Activated CD8-positive, alpha-beta memory T cell treated with anti-CD3 and anti-CD28 coated beads for 36 hours (primary cell): Measurements from ENCODE around the gene GAP43. TPM values are rescaled to one million over a fixed set of nuclear protein-coding genes. Genes with fewer than 3 reads are reported as not detected.

Experiments used
- CTCF ChIA-PET: fragments of 350-600 bp; sonication (Branson Sonifier 250); formaldehyde crosslinking; loops from one replicate; lab custom pipeline; 2021; ENCODE audit warnings: antibody characterized with exemption; lab: Charles Lee
- POLR2A ChIA-PET: fragments of 350-600 bp; sonication (Branson Sonifier 250); formaldehyde crosslinking; loops from one replicate; lab custom pipeline; 2021; ENCODE audit warnings: antibody characterized with exemption; lab: Charles Lee
- total RNA-seq, 2 experiments: library from RNA; stranded (reverse); gene quantifications; one replicate each; pipeline ENCODE4 v1.2.3, GENCODE V29; 2021

GAP43 gene
- under 1 TPM in 1 of 2 experiments, not detected in 1; 0.10 TPM for total RNA-seq

GRCh38 chr3:115623044-115623868 lies at the start of gene GAP43:
GAP43 (plus strand) TSS chr3:115623510; CDS start chr3:115623690, 180 bp downstream.
- ChIA-PET POLR2A (no interaction called here), CTCF (no interaction called here)

GRCh38 chr3:115576325-115576875 lies 46.9 kb upstream of the GAP43 start:
- CTCF ChIA-PET: no interaction called here

GRCh38 chr3:115577000-115577399 lies 46.3 kb upstream of the GAP43 start:
- ChIA-PET CTCF (no interaction called here), POLR2A (no interaction called here)

More at GRCh38 chr3:115576325-115576875, 46.9 kb upstream of the GAP43 start:
- POLR2A ChIA-PET: no interaction called here

GRCh38 chr3:115578331-115578730 lies 45.0 kb upstream of the GAP43 start:
- ChIA-PET CTCF (no interaction called here), POLR2A (no interaction called here)

GRCh38 chr3:115580566-115580965 lies 42.7 kb upstream of the GAP43 start:
- POLR2A ChIA-PET: no interaction called here
- CTCF ChIA-PET: no interaction called here

- CTCF ChIA-PET: no interaction called here
Observed at GRCh38 chr3:115581362-115582135, 41.8 kb upstream of the GAP43 start.

GRCh38 chr3:115588201-115589115 lies 34.9 kb upstream of the GAP43 start:
- POLR2A ChIA-PET: no interaction called here
- CTCF ChIA-PET: no interaction called here

More at GRCh38 chr3:115581362-115582135, 41.8 kb upstream of the GAP43 start:
- POLR2A ChIA-PET: no interaction called here

- CTCF ChIA-PET: interaction anchor here (0.6 kb wide), 1 partner anchor 178 kb away, joined by 3 read pairs; no protein-coding TSS in a partner anchor
Observed at GRCh38 chr3:115590873-115591272, 32.4 kb upstream of the GAP43 start.

GRCh38 chr3:115595611-115596275 lies 27.6 kb upstream of the GAP43 start:
- ChIA-PET POLR2A (no interaction called here), CTCF (no interaction called here)

More at GRCh38 chr3:115590873-115591272, 32.4 kb upstream of the GAP43 start:
- POLR2A ChIA-PET: no interaction called here

- ChIA-PET POLR2A (no interaction called here), CTCF (no interaction called here)
Observed at GRCh38 chr3:115598216-115598615, 25.1 kb upstream of the GAP43 start.

GRCh38 chr3:115602194-115602593 lies 21.1 kb upstream of the GAP43 start:
- ChIA-PET CTCF (no interaction called here), POLR2A (no interaction called here)

- ChIA-PET CTCF (no interaction called here), POLR2A (no interaction called here)
Observed at GRCh38 chr3:115611630-115612029, 11.7 kb upstream of the GAP43 start.

- ChIA-PET CTCF (no interaction called here), POLR2A (no interaction called here)
Observed at GRCh38 chr3:115615001-115615814, 8.1 kb upstream of the GAP43 start.

GRCh38 chr3:115616461-115616860 lies 6.8 kb upstream of the GAP43 start:
- CTCF ChIA-PET: no interaction called here

GRCh38 chr3:115617591-115617990 lies 5.7 kb upstream of the GAP43 start:
- ChIA-PET CTCF (no interaction called here), POLR2A (no interaction called here)

More at GRCh38 chr3:115616461-115616860, 6.8 kb upstream of the GAP43 start:
- POLR2A ChIA-PET: no interaction called here

GRCh38 chr3:115624029-115624741 lies 875 bp downstream of the GAP43 start:
- ChIA-PET CTCF (no interaction called here), POLR2A (no interaction called here)

- ChIA-PET CTCF (no interaction called here), POLR2A (no interaction called here)
Observed at GRCh38 chr3:115624901-115625300, 1.6 kb downstream of the GAP43 start.
